Stimulated activated CD4-positive, alpha-beta T cell treated with anti-CD3 and anti-CD28 coated beads, Interleukin-1b, Interleukin-23, amount 100 ng/mL, for 1 hour (primary cell): ENCODE data around the gene HES6.

ENCODE experiments used
- DNase-seq, 2 donors: peaks; one replicate each; pipeline ENCODE4 v3.0.0-alpha.2; 2020; ENCODE audit warnings: low read depth in 2 of 2

The HES6 gene

DNA sequence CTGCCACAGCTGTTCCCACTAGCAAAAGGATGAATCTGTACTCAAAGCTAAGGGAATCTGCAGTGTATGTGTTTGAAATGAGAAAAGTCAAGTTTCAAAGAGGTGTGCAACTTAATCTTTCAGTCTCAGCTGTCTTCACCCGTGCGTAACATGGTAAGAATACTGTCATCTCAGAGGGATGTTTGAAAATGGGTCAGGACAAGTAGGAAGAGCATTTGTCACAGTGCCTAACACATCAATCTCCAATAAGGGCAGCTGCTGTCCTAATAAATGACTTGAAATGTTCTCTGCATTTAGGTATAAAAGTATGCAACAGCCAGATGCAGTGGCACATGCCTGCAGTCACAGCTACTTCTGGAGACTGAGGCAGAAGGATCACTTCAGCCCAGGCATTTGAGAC lies 49.4 kb downstream of the HES6 start:
- DNase-seq, result no peak
